D341Med (cell line): ENCODE results near the gene ZSCAN20.

Experiments used
- DNase-seq: peaks from one replicate; pipeline ENCODE4 v3.0.0; 2012; ENCODE audit warnings: low spot score

ZSCAN20 gene

GRCh38 chr1:33535334-33535733 lies 62.9 kb downstream of the ZSCAN20 start:
- no peak for DNase-seq

- DNase-seq, result no peak
Measured at GRCh38 chr1:33537885-33538284, 65.4 kb downstream of the ZSCAN20 start.

GRCh38 chr1:33541966-33542365 lies 69.5 kb downstream of the ZSCAN20 start:
- DNase-seq, result no peak
